SW480 (cell line): Measurements from ENCODE around the gene RPS19BP1.

ENCODE experiments used
- DNase-seq: peaks from one replicate; pipeline ENCODE4 v3.0.0-alpha.2; 2016; ENCODE audit warnings: low spot score

RPS19BP1 gene

GRCh38 chr22:39532215-39533073, at the start of gene RPS19BP1:
Gene RPS19BP1, minus strand, starts transcription at chr22:39532748. Its CDS starts 10 bp downstream, at chr22:39532738.
- peak; percentile 99 for DNase-seq

GRCh38 chr22:39581303-39581702, 48.8 kb upstream of the RPS19BP1 start:
- DNase-seq = no peak

- DNase-seq = no peak
Observed at GRCh38 chr22:39580795-39581194, 48.2 kb upstream of the RPS19BP1 start.

- DNase-seq = no peak
Observed at GRCh38 chr22:39580006-39580441, 47.5 kb upstream of the RPS19BP1 start.

- DNase-seq = no peak
Observed at GRCh38 chr22:39577900-39578299, 45.4 kb upstream of the RPS19BP1 start.

- no peak for DNase-seq
Observed at GRCh38 chr22:39577366-39577765, 44.8 kb upstream of the RPS19BP1 start.

- DNase-seq = no peak
Observed at GRCh38 chr22:39576027-39576426, 43.5 kb upstream of the RPS19BP1 start.

- no peak for DNase-seq
Observed at GRCh38 chr22:39575552-39575825, 42.9 kb upstream of the RPS19BP1 start.

GRCh38 chr22:39574779-39575551, 42.4 kb upstream of the RPS19BP1 start:
- peak; percentile 58 for DNase-seq

- no peak for DNase-seq
Observed at GRCh38 chr22:39571538-39571937, 39.0 kb upstream of the RPS19BP1 start.

GRCh38 chr22:39570665-39571064, 38.1 kb upstream of the RPS19BP1 start, which contains the start of gene CACNA1I:
Gene CACNA1I, plus strand, starts transcription at chr22:39570753. Its CDS starts 0 bp downstream, at chr22:39570753.
- DNase-seq = no peak

GRCh38 chr22:39570226-39570625, 37.7 kb upstream of the RPS19BP1 start:
- DNase-seq = no peak

GRCh38 chr22:39569066-39569465, 36.5 kb upstream of the RPS19BP1 start:
- no peak for DNase-seq

- DNase-seq = no peak
Observed at GRCh38 chr22:39568278-39568981, 35.9 kb upstream of the RPS19BP1 start.

GRCh38 chr22:39567135-39567946, 34.8 kb upstream of the RPS19BP1 start:
- DNase-seq = no peak

GRCh38 chr22:39565414-39565944, 32.9 kb upstream of the RPS19BP1 start:
- DNase-seq = no peak

- DNase-seq = no peak
Observed at GRCh38 chr22:39563571-39564428, 31.3 kb upstream of the RPS19BP1 start.

- DNase-seq = no peak
Observed at GRCh38 chr22:39562839-39563489, 30.4 kb upstream of the RPS19BP1 start.

- DNase-seq = no peak
Observed at GRCh38 chr22:39560127-39560526, 27.6 kb upstream of the RPS19BP1 start.
